GF-D8 (cell line): ENCODE data around the gene PDIA2.
"Not testable (repeated sequence)": the region's sequence is repeated elsewhere in the genome, so short reads cannot be mapped to it uniquely, and the experiment has no call there.

Source experiments
- DNase-seq: peaks from one replicate; lab custom pipeline; 2025; lab: John Stamatoyannopoulos, UW

The PDIA2 gene

GRCh38 chr16:331181-331814 lies 48.3 kb downstream of the PDIA2 start:
- DNase-seq: not testable (repeated sequence)

DNA sequence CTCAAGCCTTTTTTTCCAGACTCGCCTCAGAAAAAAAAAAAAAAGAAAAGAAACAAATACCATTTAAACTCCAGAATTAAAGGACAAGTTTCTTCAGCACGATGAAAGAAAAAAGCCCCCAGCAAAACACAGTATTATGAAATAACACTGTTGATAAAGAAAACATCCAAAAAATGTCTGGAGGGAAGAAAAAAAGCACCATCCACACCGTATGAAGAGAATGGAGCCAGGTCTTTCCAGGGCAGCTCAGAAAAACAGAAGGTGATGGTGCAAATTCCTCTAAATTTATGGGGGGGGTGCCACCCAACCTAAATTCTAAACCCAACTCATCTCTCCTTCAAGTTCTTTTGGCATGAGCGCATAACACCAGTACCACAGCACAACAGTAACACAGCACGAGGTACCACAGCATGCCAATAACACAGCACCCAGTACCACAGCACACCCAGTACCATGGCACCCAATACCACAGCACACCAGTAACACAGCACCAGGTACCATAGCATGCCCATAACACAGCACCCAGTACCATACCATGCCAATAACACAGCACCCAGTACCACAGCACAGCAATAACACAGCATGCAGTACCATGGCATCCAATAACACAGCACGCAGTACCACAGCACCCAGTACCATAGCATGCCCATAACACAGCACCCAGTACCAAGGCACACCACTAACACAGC lies 50.6 kb downstream of the PDIA2 start:
- no peak for DNase-seq

GRCh38 chr16:334164-334832 lies 51.3 kb downstream of the PDIA2 start:
- not testable (repeated sequence) for DNase-seq

GRCh38 chr16:334861-335632 lies 52.1 kb downstream of the PDIA2 start:
- not testable (repeated sequence) for DNase-seq

- DNase-seq: no peak
These were observed 53.3 kb downstream of the PDIA2 start for GRCh38 chr16:336269-336668.
